Measurements from ENCODE around the gene SEMA3B.
"Not testable (repeated sequence)": the region's sequence is repeated elsewhere in the genome, so short reads cannot be mapped to it uniquely, and the experiment has no call there.

SEMA3B gene

GRCh38 chr3:50302095-50303012 is 33.4 kb downstream of the SEMA3B start:
- Histone ChIP-seq H3K4me3 (ENCODE audit: low read length) (peak overlapping the region; percentile 62), H3K9me3 (ENCODE audit: control insufficient read depth, low read length) (no peaks in the 10 kb centered on the region), H3K27me3 (ENCODE audit: control insufficient read depth, insufficient read depth, low read length) (no peaks in the 10 kb centered on the region), H3K9ac (ENCODE audit: low read length) (peak overlapping the region; percentile 85), H3K4me1 (ENCODE audit: control insufficient read depth, insufficient read depth, low read length) (peaks cover 55% of the 10 kb centered on the region), H3K36me3 (ENCODE audit: control insufficient read depth, insufficient read depth, low read length) (no peaks in the 10 kb centered on the region)

GRCh38 chr3:50303013-50303815 is 34.3 kb downstream of the SEMA3B start, which contains the start of gene HYAL1:
Gene HYAL1 (minus strand): TSS chr3:50303574. CDS start chr3:50302956, 618 bp downstream.
- Histone ChIP-seq H3K4me1 (ENCODE audit: control insufficient read depth, insufficient read depth, low read length) (peaks cover 46% of the 10 kb centered on the region), H3K4me3 (ENCODE audit: low read length) (peak within 1 kb of the TSS; percentile 62), H3K9me3 (ENCODE audit: control insufficient read depth, low read length) (no peaks in the 10 kb centered on the region), H3K9ac (ENCODE audit: low read length) (peak within 1 kb of the TSS; percentile 85), H3K27me3 (ENCODE audit: control insufficient read depth, insufficient read depth, low read length) (no peaks in the 10 kb centered on the region), H3K36me3 (ENCODE audit: control insufficient read depth, insufficient read depth, low read length) (no peaks in the 10 kb centered on the region)

GRCh38 chr3:50304601-50305000 is 35.7 kb downstream of the SEMA3B start:
- H3K9ac ChIP-seq (ENCODE audit: low read length) = no peak overlapping the region
- no peak overlapping the region for H3K4me3 ChIP-seq (ENCODE audit: low read length)
- H3K9me3 ChIP-seq (ENCODE audit: control insufficient read depth, low read length) = no peaks in the 10 kb centered on the region
- H3K4me1 ChIP-seq (ENCODE audit: control insufficient read depth, insufficient read depth, low read length) = peaks cover 39% of the 10 kb centered on the region
- no peaks in the 10 kb centered on the region for H3K27me3 ChIP-seq (ENCODE audit: control insufficient read depth, insufficient read depth, low read length)
- H3K36me3 ChIP-seq (ENCODE audit: control insufficient read depth, insufficient read depth, low read length) = no peaks in the 10 kb centered on the region

- peaks cover 39% of the 10 kb centered on the region for H3K4me1 ChIP-seq (ENCODE audit: control insufficient read depth, insufficient read depth, low read length)
- H3K27me3 ChIP-seq (ENCODE audit: control insufficient read depth, insufficient read depth, low read length); H3K9ac ChIP-seq (ENCODE audit: low read length); H3K4me3 ChIP-seq (ENCODE audit: low read length); H3K36me3 ChIP-seq (ENCODE audit: control insufficient read depth, insufficient read depth, low read length); H3K9me3 ChIP-seq (ENCODE audit: control insufficient read depth, low read length): not testable (repeated sequence)
These were observed 43.1 kb downstream of the SEMA3B start for GRCh38 chr3:50312041-50312440.

GRCh38 chr3:50314342-50314741 is 45.4 kb downstream of the SEMA3B start:
- Histone ChIP-seq H3K4me3 (ENCODE audit: low read length) (no peak overlapping the region), H3K9ac (ENCODE audit: low read length) (no peak overlapping the region), H3K4me1 (ENCODE audit: control insufficient read depth, insufficient read depth, low read length) (peaks cover 62% of the 10 kb centered on the region), H3K36me3 (ENCODE audit: control insufficient read depth, insufficient read depth, low read length) (peaks cover 14% of the 10 kb centered on the region), H3K27me3 (ENCODE audit: control insufficient read depth, insufficient read depth, low read length) (no peaks in the 10 kb centered on the region), H3K9me3 (ENCODE audit: control insufficient read depth, low read length) (no peaks in the 10 kb centered on the region)

GRCh38 chr3:50314816-50315215 is 45.9 kb downstream of the SEMA3B start:
- Histone ChIP-seq H3K4me3 (ENCODE audit: low read length) (no peak overlapping the region), H3K9me3 (ENCODE audit: control insufficient read depth, low read length) (no peaks in the 10 kb centered on the region), H3K36me3 (ENCODE audit: control insufficient read depth, insufficient read depth, low read length) (peaks cover 14% of the 10 kb centered on the region), H3K27me3 (ENCODE audit: control insufficient read depth, insufficient read depth, low read length) (no peaks in the 10 kb centered on the region), H3K9ac (ENCODE audit: low read length) (no peak overlapping the region), H3K4me1 (ENCODE audit: control insufficient read depth, insufficient read depth, low read length) (peaks cover 63% of the 10 kb centered on the region)

- peak overlapping the region; percentile 64 for H3K9ac ChIP-seq (ENCODE audit: low read length)
- H3K36me3 ChIP-seq (ENCODE audit: control insufficient read depth, insufficient read depth, low read length) = peaks cover 14% of the 10 kb centered on the region
- no peaks in the 10 kb centered on the region for H3K9me3 ChIP-seq (ENCODE audit: control insufficient read depth, low read length)
- no peaks in the 10 kb centered on the region for H3K27me3 ChIP-seq (ENCODE audit: control insufficient read depth, insufficient read depth, low read length)
- H3K4me1 ChIP-seq (ENCODE audit: control insufficient read depth, insufficient read depth, low read length) = peaks cover 71% of the 10 kb centered on the region
- H3K4me3 ChIP-seq (ENCODE audit: low read length) = no peak overlapping the region
These were observed 47.8 kb downstream of the SEMA3B start for GRCh38 chr3:50316657-50317242.

- Histone ChIP-seq H3K4me3 (ENCODE audit: low read length) (no peak overlapping the region), H3K9me3 (ENCODE audit: control insufficient read depth, low read length) (no peaks in the 10 kb centered on the region), H3K9ac (ENCODE audit: low read length) (peak overlapping the region; percentile 64), H3K36me3 (ENCODE audit: control insufficient read depth, insufficient read depth, low read length) (peaks cover 14% of the 10 kb centered on the region), H3K4me1 (ENCODE audit: control insufficient read depth, insufficient read depth, low read length) (peaks cover 77% of the 10 kb centered on the region), H3K27me3 (ENCODE audit: control insufficient read depth, insufficient read depth, low read length) (no peaks in the 10 kb centered on the region)
These were observed 48.4 kb downstream of the SEMA3B start for GRCh38 chr3:50317300-50317699.

- Histone ChIP-seq H3K9me3 (ENCODE audit: control insufficient read depth, low read length) (no peaks in the 10 kb centered on the region), H3K9ac (ENCODE audit: low read length) (peak overlapping the region; percentile 64), H3K4me3 (ENCODE audit: low read length) (no peak overlapping the region), H3K4me1 (ENCODE audit: control insufficient read depth, insufficient read depth, low read length) (peaks cover 84% of the 10 kb centered on the region), H3K27me3 (ENCODE audit: control insufficient read depth, insufficient read depth, low read length) (no peaks in the 10 kb centered on the region), H3K36me3 (ENCODE audit: control insufficient read depth, insufficient read depth, low read length) (peaks cover 14% of the 10 kb centered on the region)
These were observed 49.2 kb downstream of the SEMA3B start for GRCh38 chr3:50318163-50318562.

GRCh38 chr3:50318615-50319014 is 49.7 kb downstream of the SEMA3B start:
- H3K27me3 ChIP-seq (ENCODE audit: control insufficient read depth, insufficient read depth, low read length) = no peaks in the 10 kb centered on the region
- H3K36me3 ChIP-seq (ENCODE audit: control insufficient read depth, insufficient read depth, low read length) = peaks cover 14% of the 10 kb centered on the region
- H3K4me1 ChIP-seq (ENCODE audit: control insufficient read depth, insufficient read depth, low read length) = peaks cover 84% of the 10 kb centered on the region
- no peaks in the 10 kb centered on the region for H3K9me3 ChIP-seq (ENCODE audit: control insufficient read depth, low read length)
- H3K4me3 ChIP-seq (ENCODE audit: low read length) = no peak overlapping the region
- peak overlapping the region; percentile 64 for H3K9ac ChIP-seq (ENCODE audit: low read length)

GRCh38 chr3:50319181-50319893 is 50.4 kb downstream of the SEMA3B start:
- Histone ChIP-seq H3K4me3 (ENCODE audit: low read length) (no peak overlapping the region), H3K9ac (ENCODE audit: low read length) (no peak overlapping the region), H3K4me1 (ENCODE audit: control insufficient read depth, insufficient read depth, low read length) (peaks cover 81% of the 10 kb centered on the region), H3K36me3 (ENCODE audit: control insufficient read depth, insufficient read depth, low read length) (peaks cover 14% of the 10 kb centered on the region), H3K9me3 (ENCODE audit: control insufficient read depth, low read length) (no peaks in the 10 kb centered on the region), H3K27me3 (ENCODE audit: control insufficient read depth, insufficient read depth, low read length) (no peaks in the 10 kb centered on the region)

Data from mucosa of stomach (tissue), 1 donor.